ENCODE data around the gene TSPAN31.

TSPAN31 gene

GRCh38 chr12:57754411-57755193 is 9.8 kb downstream of the TSPAN31 start, which contains the start of gene MARCHF9:
Gene MARCHF9 (plus strand): TSS chr12:57755103. CDS start chr12:57755529, 426 bp downstream.
- no peak for DNase-seq

GRCh38 chr12:57755194-57755453 is 10.3 kb downstream of the TSPAN31 start:
- DNase-seq: peak; percentile 0

DNA sequence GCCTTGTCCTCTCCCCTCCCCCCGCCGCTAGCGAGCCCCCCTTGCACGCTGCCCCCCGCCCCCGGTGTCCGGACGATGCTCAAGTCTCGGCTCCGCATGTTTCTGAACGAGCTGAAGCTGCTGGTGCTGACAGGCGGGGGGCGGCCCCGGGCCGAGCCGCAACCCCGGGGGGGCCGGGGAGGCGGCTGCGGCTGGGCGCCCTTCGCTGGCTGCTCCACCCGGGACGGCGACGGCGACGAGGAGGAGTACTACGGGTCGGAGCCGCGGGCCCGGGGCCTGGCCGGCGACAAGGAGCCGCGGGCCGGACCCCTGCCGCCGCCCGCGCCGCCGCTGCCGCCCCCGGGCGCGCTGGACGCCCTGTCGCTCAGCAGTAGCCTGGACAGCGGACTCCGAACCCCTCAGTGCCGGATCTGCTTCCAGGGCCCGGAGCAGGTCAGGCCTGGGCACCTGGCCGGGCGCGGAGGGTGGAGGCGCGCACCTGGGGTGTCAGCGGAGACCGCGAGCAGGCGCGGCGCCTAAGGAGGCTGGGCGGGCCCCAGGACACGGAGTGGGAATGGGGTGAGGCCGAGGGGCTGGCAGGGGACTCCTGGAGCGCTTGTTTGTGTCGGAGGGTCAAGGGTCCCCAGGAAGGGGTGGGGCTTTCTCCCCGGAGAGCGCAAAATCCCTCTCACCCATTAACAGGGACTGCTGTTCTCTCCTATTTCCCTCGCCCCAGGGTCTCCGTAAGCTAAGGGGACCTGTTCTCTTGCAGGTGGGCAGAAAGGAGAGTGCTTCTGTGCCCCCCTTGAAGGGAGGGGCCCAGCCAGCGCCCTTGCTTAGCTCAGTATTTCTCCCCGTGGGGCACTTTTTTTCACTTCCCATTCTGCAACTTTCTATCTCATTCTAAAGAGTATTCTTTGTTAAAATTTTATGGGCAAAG is 10.9 kb downstream of the TSPAN31 start:
- peak; percentile 0 for DNase-seq

GRCh38 chr12:57756406-57757341 is 11.8 kb downstream of the TSPAN31 start:
- peak; percentile 0 for DNase-seq

GRCh38 chr12:57757771-57758170 is 12.9 kb downstream of the TSPAN31 start:
- DNase-seq: no peak

- DNase-seq: peak; percentile 0
These were observed 13.9 kb downstream of the TSPAN31 start for GRCh38 chr12:57758552-57759359.

DNA sequence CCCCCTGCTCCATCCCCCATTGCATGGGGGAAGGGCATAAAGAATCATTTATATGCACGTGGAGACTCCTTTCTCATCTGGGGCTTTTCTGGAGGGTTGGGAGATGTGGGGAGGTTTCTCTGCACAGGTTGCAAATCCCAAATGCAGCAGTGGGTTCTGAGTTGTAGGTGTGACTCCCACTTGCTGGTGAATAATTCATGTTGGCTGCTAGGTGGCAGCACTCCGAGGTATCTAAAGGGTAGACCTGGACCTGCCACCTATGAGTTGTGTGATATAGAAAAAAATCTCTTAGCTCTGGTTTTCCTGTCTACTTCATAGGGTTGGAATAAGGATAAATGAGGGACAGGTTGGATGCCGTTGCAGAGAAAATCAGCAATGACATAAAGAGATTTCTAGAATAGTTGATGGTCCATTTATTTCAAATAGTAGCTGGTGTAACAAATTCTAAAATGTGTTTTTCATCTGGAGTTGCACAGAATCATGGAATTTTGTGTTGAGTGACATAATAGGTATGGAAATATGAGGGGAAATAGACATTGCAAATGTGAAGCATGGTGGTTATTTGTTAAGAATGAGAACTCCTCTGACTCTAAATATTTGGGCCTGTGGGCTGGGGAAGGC is 14.6 kb downstream of the TSPAN31 start:
- DNase-seq: peak; percentile 0

GRCh38 chr12:57760347-57760982 is 15.6 kb downstream of the TSPAN31 start:
- DNase-seq: peak; percentile 0

DNA sequence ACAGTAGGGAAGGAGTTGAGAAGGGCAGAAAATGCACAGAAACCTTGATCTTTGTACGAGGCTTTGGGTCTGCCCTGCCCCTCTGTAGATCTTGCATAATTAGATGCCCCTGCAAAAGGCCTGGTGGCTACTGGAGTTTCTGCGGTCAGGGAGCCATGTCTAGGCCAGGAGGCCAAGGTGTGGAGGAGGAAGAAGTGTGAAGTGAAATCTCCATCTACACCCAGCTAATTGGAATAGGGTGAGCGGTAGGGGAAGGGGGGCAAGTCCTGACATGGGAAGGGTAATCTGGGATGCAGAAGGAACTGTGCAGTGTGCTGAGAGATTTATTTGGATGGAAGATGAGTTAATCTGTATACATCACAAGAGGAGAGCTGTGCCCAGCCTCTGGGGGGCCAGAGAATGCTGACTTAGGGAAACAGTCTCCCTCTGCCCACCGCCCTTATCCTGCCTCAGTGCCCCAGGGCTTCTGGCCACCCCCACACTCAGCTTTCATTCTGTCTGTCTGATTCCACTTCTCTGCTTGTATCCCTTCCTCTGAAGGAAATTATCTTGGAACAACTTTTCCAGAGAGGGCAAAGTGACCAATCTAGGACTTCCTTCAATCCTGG is 16.7 kb downstream of the TSPAN31 start:
- no peak for DNase-seq

- peak; percentile 0 for DNase-seq
These were observed 17.6 kb downstream of the TSPAN31 start for GRCh38 chr12:57762463-57762862.

- DNase-seq: no peak
These were observed 19.2 kb downstream of the TSPAN31 start for GRCh38 chr12:57763881-57764661.

DNA sequence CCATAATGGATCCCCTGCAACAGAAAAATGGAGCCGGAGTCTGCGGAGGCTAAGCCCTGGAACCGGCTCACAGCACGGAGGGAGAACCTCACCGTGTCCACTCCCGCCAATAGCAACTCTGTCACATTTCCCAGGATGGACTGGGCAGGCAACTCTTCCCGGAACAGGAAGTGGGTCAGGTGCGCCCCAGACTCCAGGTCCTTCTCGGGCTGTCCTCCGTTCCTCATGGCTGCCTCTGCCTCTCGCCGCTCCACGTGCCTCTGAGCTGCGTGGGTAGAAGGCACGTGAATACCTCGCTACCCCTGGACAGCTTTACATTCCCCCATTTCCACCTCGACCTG is 19.8 kb downstream of the TSPAN31 start:
- DNase-seq: no peak

GRCh38 chr12:57765003-57765697 is 20.3 kb downstream of the TSPAN31 start:
- peak; percentile 28 for DNase-seq

DNA sequence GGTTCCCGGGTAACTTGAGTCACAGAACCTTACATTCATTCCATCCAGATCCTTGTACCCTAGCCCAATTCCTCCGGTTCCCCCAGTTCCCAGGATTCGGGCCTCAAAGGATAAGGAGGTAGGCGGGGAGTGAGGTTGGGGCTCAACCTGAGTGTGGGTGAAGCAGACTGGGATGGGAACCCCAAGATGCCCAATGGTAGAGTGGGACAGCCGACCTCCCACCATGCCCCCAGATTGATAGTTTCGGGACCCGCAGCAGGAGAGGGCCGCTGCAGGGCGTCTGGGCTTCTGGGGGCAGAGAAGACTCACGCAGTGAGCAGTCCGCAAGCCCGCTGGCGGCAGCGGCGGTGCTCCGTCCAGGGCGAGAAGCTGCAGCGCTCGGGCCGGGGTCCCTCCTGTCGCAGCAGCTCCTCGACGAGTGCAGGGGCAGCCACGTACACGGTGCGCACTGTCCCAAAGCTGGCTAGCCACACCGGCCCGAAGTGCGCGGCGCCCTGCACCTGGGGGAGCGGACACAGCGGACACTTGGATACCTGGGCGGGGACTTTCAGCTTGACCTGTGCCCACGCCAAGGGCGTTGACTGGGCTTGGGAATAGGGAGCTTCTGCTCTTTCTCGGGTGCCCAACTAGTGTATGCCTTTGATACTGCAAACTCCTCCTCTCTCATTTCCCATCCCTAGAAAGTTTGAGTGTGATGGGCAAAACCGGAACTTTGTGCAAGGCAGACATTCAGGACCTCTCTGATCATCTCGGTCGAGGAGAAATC is 21.0 kb downstream of the TSPAN31 start:
- DNase-seq: no peak

DNA sequence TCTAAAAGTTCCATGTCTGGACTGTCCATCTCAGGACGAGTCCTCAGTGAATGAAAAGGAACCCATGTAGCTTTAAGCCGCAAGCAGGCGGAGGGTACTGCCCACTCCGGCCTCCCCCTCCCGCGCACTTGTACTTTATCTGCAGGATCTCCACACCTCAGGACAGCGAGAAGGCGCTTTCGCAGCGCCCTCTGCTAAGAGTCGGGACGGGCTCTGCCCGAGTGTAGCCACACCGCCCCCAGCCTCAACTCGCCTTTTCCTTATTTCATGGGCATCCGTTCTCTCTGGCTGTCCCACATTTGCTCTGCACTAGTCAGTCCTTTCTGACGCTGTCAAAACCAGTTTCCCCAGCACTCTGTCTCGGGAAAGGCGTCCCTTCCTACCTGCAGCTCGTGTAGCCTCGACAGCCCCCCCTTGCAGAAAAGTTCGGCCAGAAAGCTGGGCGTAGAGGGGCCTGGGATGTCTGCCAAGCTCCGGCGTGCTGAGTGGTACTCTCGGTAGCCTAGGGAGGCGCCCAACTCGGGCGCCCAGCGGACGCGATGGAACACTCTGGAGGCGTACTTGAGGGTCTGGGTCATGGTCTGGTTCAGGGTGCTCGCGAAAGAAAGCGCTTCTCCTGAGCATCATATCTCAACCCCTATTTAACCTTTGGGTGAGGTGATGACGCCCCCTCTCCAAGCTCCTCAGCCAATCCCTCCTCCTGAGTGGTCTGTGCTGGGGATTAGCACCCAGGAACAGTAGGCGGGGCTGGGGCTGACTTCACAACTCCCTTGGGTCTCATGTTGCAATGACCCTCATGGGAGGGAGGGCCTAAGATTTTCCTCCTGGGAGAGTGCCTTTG is 21.8 kb downstream of the TSPAN31 start, which contains the start of gene CYP27B1:
CYP27B1 (minus strand) TSS at position 615 of the 841 bp plus-strand sequence; CDS start at position 578, 37 bp downstream.
- DNase-seq: no peak

DNA sequence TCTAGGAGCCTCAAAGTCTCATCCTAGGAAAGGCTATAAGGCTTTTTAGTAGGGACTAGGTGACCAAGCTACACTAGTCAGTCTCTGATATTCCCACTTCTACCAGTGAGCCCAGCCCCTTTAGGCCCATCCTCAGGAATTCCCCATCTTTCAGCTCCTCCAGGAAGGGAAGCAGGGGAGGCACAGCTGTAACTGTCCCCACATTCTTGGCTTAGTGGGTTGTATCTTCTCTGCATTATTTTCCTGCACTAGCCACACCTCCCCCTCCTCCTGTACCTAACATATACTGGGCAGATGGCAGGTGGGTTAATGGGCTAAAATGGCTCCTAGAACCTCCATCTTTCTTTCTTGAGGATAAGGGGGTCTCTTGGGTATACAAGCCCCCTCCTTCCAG is 22.5 kb downstream of the TSPAN31 start:
- DNase-seq: no peak

DNA sequence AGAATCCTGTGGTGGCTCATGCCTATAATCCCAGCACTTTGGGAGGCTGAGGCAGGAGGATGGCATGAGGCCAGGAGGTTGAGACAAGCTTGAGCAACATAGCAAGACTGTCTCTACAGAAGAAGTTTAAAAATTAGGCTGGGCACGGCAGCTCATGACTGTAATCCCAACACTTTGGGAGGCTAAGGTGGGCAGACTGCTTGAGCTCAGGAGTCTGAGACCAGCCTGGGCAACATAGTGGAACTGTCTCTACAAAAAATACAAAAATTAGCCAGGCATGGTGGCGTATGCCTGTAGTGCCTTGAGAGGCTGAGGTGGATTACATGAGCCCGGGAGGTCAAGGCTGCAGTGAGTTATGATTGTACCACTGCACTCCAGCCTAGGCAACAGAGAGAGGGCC is 23.0 kb downstream of the TSPAN31 start:
- DNase-seq: no peak
